Measurements from ENCODE around the gene POU6F1.

GRCh38 chr12:51244269-51244668, 26.4 kb upstream of the POU6F1 start:
- TF ChIP-seq CTCF (conservative IDR thresholded peaks at IDR 0.05; ENCODE audit: low read length) (no peak), EZH2phosphoT487 (IDR thresholded peaks at IDR 0.05; ENCODE audit: borderline replicate concordance, low read depth, low read length) (no peak)
